ENCODE results near the gene TMEM255A.

GRCh38 chrX:120335289-120335688 lies 24.0 kb upstream of the TMEM255A start:
- no peak for TF ChIP-seq CTCF (optimal IDR thresholded peaks at IDR 0.05 in 1 of 3, IDR thresholded peaks at IDR 0.05 in 1 of 3, conservative IDR thresholded peaks at IDR 0.05 in 1 of 3; ENCODE audit: extremely low read depth in 1 of 3, insufficient read depth in 2 of 3, low read length in 3 of 3)
- no peak for TF ChIP-seq EZH2 (IDR thresholded peaks at IDR 0.05; ENCODE audit: low read length)

Measured in keratinocyte (primary cell).